ENCODE results near the gene TMEM54.

TMEM54 gene

GRCh38 chr1:32861904-32862695 lies 39.1 kb downstream of the TMEM54 start:
- no peak for DNase-seq (ENCODE audit: low spot score)

- no peak for DNase-seq (ENCODE audit: low spot score)
Measured at GRCh38 chr1:32860566-32860965, 40.6 kb downstream of the TMEM54 start.

- no peak for DNase-seq (ENCODE audit: low spot score)
Measured at GRCh38 chr1:32859915-32860314, 41.3 kb downstream of the TMEM54 start.

- no peak for DNase-seq (ENCODE audit: low spot score)
Measured at GRCh38 chr1:32858791-32859190, 42.4 kb downstream of the TMEM54 start.

- DNase-seq (ENCODE audit: low spot score) = no peak
Measured at GRCh38 chr1:32858136-32858535, 43.1 kb downstream of the TMEM54 start.

- no peak for DNase-seq (ENCODE audit: low spot score)
Measured at GRCh38 chr1:32855861-32856617, 45.1 kb downstream of the TMEM54 start.

- no peak for DNase-seq (ENCODE audit: low spot score)
Measured at GRCh38 chr1:32848354-32849063, 52.7 kb downstream of the TMEM54 start.

All from kidney capillary endothelial cell (primary cell).